Cardiac muscle cell (in vitro differentiated cells and primary cell): ENCODE measurements around the gene VSTM2B. TPM values are rescaled to one million over a fixed set of nuclear protein-coding genes. Genes with fewer than 3 reads are reported as not detected.

ENCODE experiments used
- DNase-seq, 2 donors: peaks; one replicate each; pipeline versions ENCODE4 v3.0.0 to v3.0.0-alpha.2; 2010 to 2017; ENCODE audit warnings: low read depth in 1 of 2, low spot score in 1 of 2
- H3K27ac ChIP-seq: fragments of 200-600 bp; sonication (generic); 2 replicates; pipeline ENCODE4 v1.5.1; 2016
- H3K27me3 ChIP-seq: fragments of 200-600 bp; sonication (generic); 2 replicates; pipeline ENCODE4 v1.6.0; 2016; ENCODE audit warnings: control low read depth
- H3K36me3 ChIP-seq: fragments of 200-600 bp; sonication (generic); 2 replicates; pipeline ENCODE4 v1.5.1; 2016; ENCODE audit warnings: control low read depth
- H3K4me1 ChIP-seq: fragments of 200-600 bp; sonication (generic); 2 replicates; pipeline ENCODE4 v1.8.1; 2017; ENCODE audit warnings: low read depth, mild to moderate bottlenecking, mixed run types
- H3K4me3 ChIP-seq: fragments of 200-600 bp; sonication (generic); 2 replicates; pipeline ENCODE4 v1.5.1; 2016; ENCODE audit warnings: mild to moderate bottlenecking
- H3K9me3 ChIP-seq: fragments of 200-600 bp; sonication (generic); 2 replicates; pipeline ENCODE4 v1.5.1; 2017; ENCODE audit warnings: low read depth, mild to moderate bottlenecking, control low read depth
- CTCF ChIP-seq: IDR thresholded peaks from 2 replicates; pipeline ENCODE4 v1.5.1; 2012; ENCODE audit warnings: low read depth, mild to moderate bottlenecking, low read length
- polyA plus RNA-seq: library from polyadenylated mRNA; unstranded; fragments of >200 nt; fragmentation: Nextera tagmentation; extraction: Ambion mirVana; gene quantifications from 2 replicates; pipeline ENCODE4 v1.2.1, GENCODE V29; 2016
- total RNA-seq: library from RNA; depleted of rRNA; stranded (reverse); fragments of >200 nt; gene quantifications from 2 replicates; pipeline ENCODE4 v1.2.3, GENCODE V29; 2016

VSTM2B gene
- total and polyA plus RNA-seq, 2 experiments from 2014 or later = 0.39 TPM; not detected in 1

- peaks cover 58% of the 10 kb centered on the region for H3K27me3 ChIP-seq
- H3K4me3 ChIP-seq = no peak overlapping the region
- DNase-seq = no peak
- no peaks in the 10 kb centered on the region for H3K4me1 ChIP-seq
- no peak for TF ChIP-seq CTCF
- no peak overlapping the region for H3K27ac ChIP-seq
- no peaks in the 10 kb centered on the region for H3K36me3 ChIP-seq
- no peaks in the 10 kb centered on the region for H3K9me3 ChIP-seq
Measured at GRCh38 chr19:29535214-29535831, 9.5 kb downstream of the VSTM2B start.

GRCh38 chr19:29535984-29536508 lies 10.3 kb downstream of the VSTM2B start:
- H3K27me3 ChIP-seq = peaks cover 51% of the 10 kb centered on the region
- DNase-seq = no peak
- no peak overlapping the region for H3K27ac ChIP-seq
- H3K36me3 ChIP-seq = no peaks in the 10 kb centered on the region
- H3K4me3 ChIP-seq = no peak overlapping the region
- no peaks in the 10 kb centered on the region for H3K4me1 ChIP-seq
- no peaks in the 10 kb centered on the region for H3K9me3 ChIP-seq
- TF ChIP-seq CTCF = no peak

GRCh38 chr19:29537181-29537580 lies 11.4 kb downstream of the VSTM2B start:
- H3K4me3 ChIP-seq = no peak overlapping the region
- peaks cover 40% of the 10 kb centered on the region for H3K27me3 ChIP-seq
- no peak overlapping the region for H3K27ac ChIP-seq
- no peak for TF ChIP-seq CTCF
- H3K4me1 ChIP-seq = no peaks in the 10 kb centered on the region
- no peaks in the 10 kb centered on the region for H3K9me3 ChIP-seq
- no peaks in the 10 kb centered on the region for H3K36me3 ChIP-seq
- DNase-seq = no peak

GRCh38 chr19:29537601-29538000 lies 11.8 kb downstream of the VSTM2B start:
- H3K4me1 ChIP-seq = no peaks in the 10 kb centered on the region
- DNase-seq = no peak
- no peak overlapping the region for H3K27ac ChIP-seq
- H3K27me3 ChIP-seq = peaks cover 36% of the 10 kb centered on the region
- TF ChIP-seq CTCF = no peak
- H3K4me3 ChIP-seq = no peak overlapping the region
- H3K9me3 ChIP-seq = no peaks in the 10 kb centered on the region
- H3K36me3 ChIP-seq = no peaks in the 10 kb centered on the region

- TF ChIP-seq CTCF = no peak
- Histone ChIP-seq H3K9me3 (no peaks in the 10 kb centered on the region), H3K27ac (no peak overlapping the region), H3K4me1 (no peaks in the 10 kb centered on the region), H3K36me3 (no peaks in the 10 kb centered on the region), H3K4me3 (no peak overlapping the region), H3K27me3 (peaks cover 30% of the 10 kb centered on the region)
- DNase-seq = no peak
Measured at GRCh38 chr19:29538146-29538545, 12.4 kb downstream of the VSTM2B start.
